NCI-H526 (cell line): ENCODE measurements around the gene PSMC5.
"Not testable (repeated sequence)": the region's sequence is repeated elsewhere in the genome, so short reads cannot be mapped to it uniquely, and the experiment has no call there.

Experiments
- DNase-seq, 2 experiments: peaks; one replicate each; lab custom pipeline; 2025; lab: John Stamatoyannopoulos, UW

PSMC5 gene

DNA sequence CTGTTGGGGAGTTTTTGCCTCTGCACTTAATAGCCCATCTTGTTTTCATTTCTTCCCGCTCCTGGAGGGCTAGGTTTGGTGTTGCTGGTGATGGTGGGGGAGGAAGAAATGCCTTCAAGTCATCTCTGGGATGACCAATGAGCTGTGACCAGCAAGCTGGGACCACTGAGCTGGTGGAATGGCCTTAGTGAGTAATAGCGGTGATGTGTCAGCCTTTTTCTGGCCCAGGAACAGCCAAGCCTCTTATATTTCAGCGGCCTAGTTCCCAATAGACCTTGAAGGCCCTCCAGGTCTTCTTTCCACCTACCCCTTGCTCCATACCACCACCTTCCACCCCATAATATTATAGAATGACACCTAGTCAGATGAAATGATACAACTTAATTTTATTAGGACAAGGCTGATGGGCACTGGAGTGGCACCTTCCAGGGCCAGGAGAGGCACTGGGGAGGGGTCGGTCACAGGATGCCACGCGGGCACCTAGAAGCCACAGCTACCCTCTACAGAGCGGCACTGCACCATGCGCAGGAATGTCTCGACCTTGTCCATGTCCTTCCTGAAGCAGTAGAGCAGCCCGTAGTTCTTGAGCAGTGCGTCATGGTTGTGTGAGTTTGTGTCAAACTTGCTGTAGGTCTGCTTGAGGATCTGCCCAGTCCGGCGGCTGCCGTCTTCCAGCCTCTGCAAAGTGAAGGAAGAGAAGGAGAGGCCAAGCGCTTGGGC lies 44.6 kb downstream of the PSMC5 start:
- DNase-seq: not testable (repeated sequence)

DNA sequence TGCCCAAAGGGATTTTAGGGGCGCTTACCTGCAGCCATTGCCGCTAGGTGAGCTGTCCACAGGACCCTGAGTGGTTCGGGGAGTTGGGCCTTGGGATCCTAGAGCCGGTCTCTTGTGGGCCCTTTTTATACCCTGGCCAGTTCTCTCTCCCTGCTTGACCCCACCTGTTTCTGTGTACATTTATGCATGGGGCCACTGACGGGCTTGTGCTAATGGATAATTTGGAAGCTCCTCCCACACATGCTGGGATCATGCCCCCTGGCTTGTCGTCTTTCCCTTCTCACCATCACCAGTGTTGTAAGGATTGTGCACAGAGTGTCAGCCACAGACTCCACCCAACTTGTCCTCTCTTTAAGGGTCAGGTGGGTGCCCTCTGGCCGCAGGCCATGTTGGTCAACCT lies 46.3 kb downstream of the PSMC5 start, which contains the start of gene CSH2:
CSH2 (minus strand) TSS at position 101 of the 400 bp plus-strand sequence; CDS start at position 38, 63 bp downstream.
- DNase-seq: not testable (repeated sequence)

DNA sequence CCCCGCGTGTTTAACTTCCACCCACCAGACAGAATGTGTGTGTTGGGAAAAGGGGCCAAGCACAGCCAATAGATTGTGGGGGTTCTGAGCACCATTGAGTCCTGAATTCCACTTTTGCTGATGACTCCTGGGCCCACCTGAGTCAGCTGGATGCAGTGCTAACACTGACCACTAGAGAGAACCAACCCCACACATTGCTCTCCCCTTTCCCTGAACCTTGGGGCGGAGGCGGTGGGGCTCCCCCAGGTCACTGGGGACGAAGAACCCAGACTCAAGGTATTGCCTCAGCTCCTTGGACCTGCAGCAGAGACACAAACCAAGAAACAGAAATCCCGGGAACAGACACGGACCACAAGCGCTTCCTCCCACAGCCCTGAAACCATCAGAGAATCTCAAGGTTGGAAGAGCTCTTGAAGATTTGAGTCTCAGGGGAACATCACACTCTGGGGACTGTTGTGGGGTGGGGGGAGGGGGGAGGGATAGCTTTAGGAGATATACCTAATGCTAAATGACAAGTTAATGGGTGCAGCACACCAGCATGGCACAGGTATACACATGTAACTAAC lies 46.9 kb downstream of the PSMC5 start:
- DNase-seq: not testable (repeated sequence)

DNA sequence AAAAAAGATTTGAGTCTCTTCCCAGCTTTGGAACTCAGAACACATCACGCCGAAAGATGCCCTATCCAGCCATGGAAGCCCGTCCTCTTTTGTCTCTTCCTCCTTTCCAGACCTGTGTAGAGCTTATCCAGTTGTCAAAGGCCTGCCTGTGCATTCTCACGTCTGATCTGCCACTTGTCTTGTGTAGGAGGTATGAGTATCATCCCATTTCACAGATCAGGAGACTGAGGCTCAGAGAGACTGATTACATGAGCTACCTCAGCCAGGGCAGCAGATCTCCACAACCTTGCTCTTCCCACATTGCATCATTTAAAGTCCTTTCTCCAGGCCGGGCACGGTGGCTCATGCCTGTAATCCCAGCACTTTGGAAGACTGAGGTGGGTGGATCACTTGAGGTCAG lies 47.5 kb downstream of the PSMC5 start:
- DNase-seq: not testable (repeated sequence)

DNA sequence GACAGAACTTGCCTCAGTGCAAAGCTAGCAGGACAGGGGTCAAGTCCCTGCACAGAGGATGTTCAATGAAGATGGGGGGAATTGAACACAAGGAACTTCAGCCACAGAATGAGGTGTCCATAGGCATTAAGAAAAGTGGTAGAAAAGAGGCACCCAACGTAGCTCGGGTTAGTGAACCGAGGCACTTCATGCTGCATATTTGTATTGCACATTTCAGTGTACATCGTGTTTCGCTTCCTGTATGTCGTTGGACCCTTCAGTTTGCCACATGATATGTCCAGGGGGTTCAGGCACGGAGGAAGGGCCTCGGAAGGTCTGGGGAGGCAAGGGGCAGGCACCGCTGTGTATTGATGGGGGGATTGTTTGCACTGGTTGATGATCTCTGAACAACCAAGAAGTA lies 51.2 kb downstream of the PSMC5 start:
- not testable (repeated sequence) for DNase-seq

DNA sequence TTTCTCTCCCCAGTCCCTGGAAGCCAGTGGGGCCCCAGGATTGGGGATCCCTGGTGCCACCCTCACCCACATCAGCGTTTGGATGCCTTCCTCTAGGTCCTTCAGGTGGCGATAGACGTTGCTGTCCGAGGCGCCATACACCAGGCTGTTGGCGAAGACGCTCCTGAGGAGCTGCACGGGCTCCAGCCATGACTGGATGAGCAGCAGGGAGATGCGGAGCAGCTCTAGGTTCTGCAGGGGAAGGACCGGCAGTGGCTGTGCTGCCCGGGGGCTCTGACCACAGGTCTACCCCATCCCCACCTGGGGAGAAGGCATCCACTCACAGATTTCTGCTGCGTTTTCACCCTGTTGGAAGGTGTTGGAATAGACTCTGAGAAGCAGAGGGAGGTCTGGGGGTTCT lies 53.5 kb downstream of the PSMC5 start:
- no peak for DNase-seq

DNA sequence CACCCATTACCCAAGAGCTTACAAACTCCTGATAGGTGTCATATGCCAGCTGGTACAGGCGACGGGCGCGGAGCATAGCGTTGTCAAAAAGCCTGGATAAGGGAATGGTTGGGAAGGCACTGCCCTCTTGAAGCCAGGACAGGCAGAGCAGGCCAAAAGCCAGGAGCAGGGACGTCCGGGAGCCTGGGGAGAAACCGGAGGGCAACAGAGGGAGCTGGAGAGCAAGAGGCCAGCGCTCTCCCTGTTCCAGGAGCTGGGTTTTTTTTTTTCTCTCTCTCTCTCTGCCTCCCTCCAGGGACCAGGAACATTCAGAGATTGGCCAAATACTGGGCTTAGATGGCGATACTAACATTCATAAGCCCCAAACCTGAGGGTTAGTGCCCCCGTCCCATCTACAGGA lies 54.1 kb downstream of the PSMC5 start:
- not testable (repeated sequence) for DNase-seq
